HG03457 (cell line): Measurements from ENCODE around the gene PHC2.

Experiments used
- ATAC-seq: cut with Tn5 transposase; IDR thresholded peaks from one replicate; pipeline ENCODE4 v1.9.1; 2021; ENCODE audit warnings: moderate number of reproducible peaks; ENCODE audit not compliant: unreplicated experiment

Gene PHC2

DNA sequence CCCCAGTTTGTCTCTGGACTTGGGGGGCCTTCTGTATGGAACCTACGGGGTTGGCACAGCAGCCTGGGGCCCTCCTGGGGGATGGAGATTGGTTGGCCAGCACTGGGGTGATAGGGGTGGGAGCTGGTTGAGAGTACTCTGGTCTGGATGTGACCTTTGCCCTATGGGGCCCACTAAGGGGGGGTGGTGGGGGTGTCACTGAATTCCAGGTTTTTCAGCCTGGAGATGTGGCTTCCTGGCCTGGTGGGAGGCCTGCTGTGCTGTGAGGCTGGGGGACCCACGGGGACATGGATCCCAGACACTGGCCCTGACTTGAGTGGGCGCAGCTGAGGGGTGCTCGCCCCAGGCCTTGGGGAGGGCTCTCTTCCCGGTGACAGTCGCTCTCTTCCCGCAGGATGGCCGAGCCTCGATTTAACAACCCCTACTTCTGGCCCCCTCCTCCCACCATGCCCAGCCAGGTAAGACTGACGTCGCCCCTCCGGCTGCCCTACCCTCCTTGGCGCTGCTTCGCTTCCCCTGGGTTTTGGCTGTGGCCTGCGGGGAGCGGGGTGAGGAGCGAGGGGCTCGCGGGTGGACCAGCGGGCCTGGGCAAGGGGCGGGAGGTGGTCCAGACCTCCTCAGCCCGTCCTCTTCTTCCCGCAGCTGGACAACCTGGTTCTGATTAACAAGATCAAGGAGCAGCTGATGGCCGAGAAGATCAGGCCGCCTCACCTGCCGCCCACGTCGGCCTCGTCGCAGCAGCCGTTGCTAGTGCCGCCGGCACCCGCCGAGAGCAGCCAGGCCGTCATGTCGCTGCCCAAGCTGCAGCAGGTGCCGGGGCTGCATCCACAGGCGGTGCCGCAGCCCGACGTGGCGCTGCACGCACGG, 155.0 kb downstream of the PHC2 start:
- ATAC-seq, result no peak

- no peak for ATAC-seq
Measured at GRCh38 chr1:33275195-33275594, 155.7 kb downstream of the PHC2 start.

GRCh38 chr1:33274446-33274845, 156.4 kb downstream of the PHC2 start:
- ATAC-seq, result no peak

DNA sequence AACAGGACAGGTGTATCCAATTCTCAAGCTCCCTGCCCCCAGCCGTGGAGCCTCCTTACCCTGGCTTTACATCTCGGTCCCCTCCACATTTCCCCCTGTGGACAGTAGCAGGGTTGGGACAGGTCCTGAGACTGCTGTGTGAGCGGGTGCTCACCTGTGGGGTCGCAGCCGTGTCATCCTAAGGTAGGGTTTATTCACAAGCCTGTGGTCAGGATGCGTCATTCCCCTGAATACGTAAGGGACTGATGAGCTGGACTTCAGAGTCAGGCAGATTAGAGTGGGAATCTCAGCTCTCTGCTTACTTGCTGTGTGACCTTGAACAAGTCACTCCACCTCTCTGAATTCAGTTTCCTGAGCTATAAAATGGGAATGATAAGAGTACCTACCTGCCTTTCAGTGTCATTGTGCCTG, 156.9 kb downstream of the PHC2 start:
- no peak for ATAC-seq
